Cardiac fibroblast (primary cell): Measurements from ENCODE around the gene AMN.

ENCODE experiments used
- DNase-seq, 2 donors: peaks; one replicate each; pipeline versions ENCODE4 v3.0.0 to v3.0.0-alpha.2; 2010; ENCODE audit warnings: low read depth in 2 of 2
- H3K4me3 ChIP-seq, 2 donors: replicated peaks in 1 of 2; 1 replicate in 1 of 2; 2 replicates in 1 of 2; pipeline ENCODE4 v1.5.1; 2011; ENCODE audit warnings: low read depth in 2 of 2, low read length in 2 of 2, mild to moderate bottlenecking in 2 of 2, moderate library complexity in 1 of 2
- TF ChIP-seq, protein P1 (sequence below): IDR thresholded peaks from one replicate; pipeline ENCODE4 v1.5.1; 2011; ENCODE audit warnings: low read depth, mild to moderate bottlenecking, low read length, inconsistent platforms

Gene AMN

DNA sequence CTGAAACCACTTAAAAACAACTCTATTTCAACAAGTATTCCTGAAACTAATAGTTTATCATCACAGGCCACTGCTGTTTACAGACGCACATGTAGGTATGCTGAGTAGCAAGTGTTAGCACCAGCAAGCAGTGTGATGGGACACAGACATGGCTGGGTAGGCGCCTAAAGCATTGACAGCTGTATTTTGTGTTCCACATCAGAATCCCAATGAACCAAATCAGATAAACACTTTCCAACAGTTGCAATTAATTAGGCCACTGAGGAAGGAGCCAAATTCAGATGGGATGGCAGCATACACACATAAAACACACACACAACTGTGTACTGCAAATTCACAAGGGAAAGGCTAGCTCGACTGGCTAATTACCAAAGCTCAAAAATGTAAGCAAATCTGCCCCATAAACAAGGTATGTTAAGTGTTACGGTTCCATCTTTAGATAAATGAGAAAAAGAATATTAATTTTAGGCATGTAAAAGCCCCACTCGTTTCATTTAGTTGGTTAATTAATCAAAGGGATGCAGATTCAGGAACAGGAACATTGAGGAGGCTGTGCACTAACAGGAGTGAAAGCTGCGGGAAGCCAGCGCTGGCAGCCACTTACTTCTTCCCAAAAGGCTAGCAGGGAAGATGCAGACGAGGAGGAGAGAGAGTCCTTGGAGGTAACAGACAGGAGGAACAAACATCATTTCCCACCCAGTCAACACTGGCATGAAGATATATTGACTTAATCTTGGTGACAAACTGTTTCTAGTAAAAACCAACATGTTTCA, 33.4 kb downstream of the AMN start:
- no peak overlapping the region for H3K4me3 ChIP-seq
- DNase-seq: no peak
- TF ChIP-seq, protein P1, sequence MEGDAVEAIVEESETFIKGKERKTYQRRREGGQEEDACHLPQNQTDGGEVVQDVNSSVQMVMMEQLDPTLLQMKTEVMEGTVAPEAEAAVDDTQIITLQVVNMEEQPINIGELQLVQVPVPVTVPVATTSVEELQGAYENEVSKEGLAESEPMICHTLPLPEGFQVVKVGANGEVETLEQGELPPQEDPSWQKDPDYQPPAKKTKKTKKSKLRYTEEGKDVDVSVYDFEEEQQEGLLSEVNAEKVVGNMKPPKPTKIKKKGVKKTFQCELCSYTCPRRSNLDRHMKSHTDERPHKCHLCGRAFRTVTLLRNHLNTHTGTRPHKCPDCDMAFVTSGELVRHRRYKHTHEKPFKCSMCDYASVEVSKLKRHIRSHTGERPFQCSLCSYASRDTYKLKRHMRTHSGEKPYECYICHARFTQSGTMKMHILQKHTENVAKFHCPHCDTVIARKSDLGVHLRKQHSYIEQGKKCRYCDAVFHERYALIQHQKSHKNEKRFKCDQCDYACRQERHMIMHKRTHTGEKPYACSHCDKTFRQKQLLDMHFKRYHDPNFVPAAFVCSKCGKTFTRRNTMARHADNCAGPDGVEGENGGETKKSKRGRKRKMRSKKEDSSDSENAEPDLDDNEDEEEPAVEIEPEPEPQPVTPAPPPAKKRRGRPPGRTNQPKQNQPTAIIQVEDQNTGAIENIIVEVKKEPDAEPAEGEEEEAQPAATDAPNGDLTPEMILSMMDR: no peak

DNA sequence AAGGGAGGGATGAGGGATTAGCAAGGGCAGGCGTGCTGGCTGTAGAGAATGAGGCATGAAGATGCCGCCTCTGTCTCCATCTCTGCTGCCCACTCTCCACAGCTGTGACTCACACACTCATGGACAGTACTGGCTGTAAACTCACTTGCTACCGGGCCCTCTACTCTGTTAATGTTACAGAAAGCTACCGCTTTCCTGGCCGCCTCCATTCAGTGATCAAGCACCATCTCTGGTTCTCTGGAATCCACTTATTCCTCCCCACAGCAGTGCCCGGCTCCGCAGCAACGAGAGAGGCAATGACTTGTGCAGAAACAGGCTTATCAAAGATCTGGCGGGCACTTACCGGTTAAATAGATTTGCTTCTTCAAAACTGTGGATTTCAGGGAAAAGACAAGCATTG, 34.8 kb downstream of the AMN start:
- TF ChIP-seq, protein P1: no peak
- no peak for DNase-seq
- H3K4me3 ChIP-seq: no peak overlapping the region

DNA sequence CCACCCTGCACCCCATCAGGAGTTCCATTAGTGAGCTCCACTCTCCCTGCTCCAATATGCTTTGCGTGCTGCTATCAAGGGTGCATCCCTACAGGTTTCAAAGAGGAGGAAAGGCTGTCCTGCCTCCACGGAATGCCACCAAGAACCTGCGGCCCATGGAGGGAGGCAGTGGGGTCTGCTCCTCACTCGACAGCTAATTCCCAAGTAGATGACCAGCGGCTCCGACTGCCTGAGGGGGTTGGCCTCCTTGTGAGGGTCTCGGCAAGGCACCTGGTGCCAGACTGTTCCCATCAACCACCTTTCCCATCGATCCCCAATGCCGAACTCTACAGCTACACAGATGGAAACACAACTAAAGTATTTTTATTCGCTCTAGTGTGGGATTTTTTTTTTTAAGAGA, 36.0 kb downstream of the AMN start:
- H3K4me3 ChIP-seq: no peak overlapping the region
- TF ChIP-seq, protein P1: no peak
- no peak for DNase-seq

DNA sequence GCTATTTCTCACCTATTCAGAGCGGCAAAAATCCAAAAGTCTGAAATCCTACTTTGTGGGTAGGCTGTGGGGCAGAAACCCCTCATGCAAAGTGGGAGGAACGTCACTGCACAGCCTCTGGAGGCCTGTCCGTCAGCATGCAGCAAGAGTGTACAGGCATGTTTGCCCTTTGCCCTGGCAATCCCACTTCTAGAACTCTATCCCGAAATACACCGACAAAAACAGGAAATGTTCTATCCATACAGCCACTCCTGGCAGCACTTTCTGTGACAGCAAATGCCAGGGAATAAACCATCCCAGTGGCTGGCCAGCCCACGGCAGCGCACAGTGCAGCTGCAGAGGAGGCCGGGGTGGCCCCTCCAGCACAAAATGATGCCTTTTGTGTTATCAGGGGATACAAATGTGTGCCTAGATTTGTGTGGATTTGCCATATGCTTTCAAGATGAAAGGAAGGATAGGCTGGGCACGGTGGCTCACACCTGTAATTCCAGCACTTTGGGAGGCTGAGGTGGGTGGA, 39.7 kb downstream of the AMN start:
- no peak overlapping the region for H3K4me3 ChIP-seq
- TF ChIP-seq, protein P1: no peak
- no peak for DNase-seq

DNA sequence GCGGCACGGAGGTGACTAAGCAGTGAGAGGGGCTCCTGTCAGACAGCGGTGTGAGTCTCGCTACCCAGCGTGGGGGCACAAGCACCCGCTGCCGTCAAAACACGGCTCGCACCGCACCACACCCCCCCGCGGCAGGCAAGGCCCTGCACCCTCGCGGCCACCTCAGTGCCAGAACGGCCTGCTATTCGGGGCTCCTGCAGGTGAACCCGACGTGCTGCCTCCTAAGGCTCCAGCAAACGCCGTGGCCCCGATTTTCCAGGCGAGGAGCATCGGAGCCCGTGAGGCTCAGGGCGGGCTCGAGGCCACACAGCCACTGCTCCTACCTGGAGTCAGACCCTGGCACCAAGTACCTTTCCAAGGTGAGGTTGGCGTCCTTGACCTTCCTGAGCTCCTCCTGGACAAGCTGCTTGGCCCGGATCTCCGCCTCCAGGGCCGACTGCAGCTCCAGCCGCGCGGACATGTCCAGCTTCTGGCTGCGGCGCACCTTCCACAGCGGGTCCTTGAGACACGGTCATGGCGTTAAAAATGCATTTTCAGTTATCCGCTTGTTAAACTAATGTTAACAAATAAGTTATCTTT, 41.8 kb downstream of the AMN start:
- DNase-seq: no peak

DNA sequence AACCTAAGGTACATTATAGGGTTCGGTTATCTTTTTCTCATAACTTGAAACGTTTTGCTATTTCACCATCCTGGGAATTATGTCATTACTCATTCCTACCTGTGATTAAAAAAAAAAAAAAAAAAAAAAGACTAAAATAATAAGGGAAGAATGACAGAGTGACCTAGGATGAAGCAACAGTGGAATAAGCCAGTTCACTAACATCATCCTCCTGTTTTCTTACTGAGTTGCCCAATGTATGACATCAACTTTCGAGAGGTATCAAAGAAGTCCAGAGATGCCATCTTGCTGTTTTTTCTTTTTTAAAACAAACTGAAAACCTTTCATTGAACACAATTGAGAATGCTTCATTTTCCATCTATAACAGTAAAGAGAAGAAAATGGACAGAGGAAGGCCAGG, 42.8 kb downstream of the AMN start:
- no peak overlapping the region for H3K4me3 ChIP-seq
- DNase-seq: peak in 1 of 2 donors; percentile 45
- TF ChIP-seq, protein P1: no peak

More for the DNA sequence above, 41.8 kb downstream of the AMN start:
- TF ChIP-seq, protein P1: no peak
- H3K4me3 ChIP-seq: no peak overlapping the region
